ENCODE measurements around the gene ASPSCR1. TPM values are rescaled to one million over a fixed set of nuclear protein-coding genes. Genes with fewer than 3 reads are reported as not detected.

The ASPSCR1 gene
- total and polyA plus RNA-seq, 2 of the 8 experiments (the other 6 are each of a cell fraction or from before 2014, with no cell fraction given): 33.3 to 43.7 TPM

GRCh38 chr17:82053130-82053529, 75.7 kb downstream of the ASPSCR1 start (continued):
- no peak for TF ChIP-seq MAFK (IDR thresholded peaks at IDR 0.05; ENCODE audit: low read depth, low read length)
- no peak for TF ChIP-seq NRF1 (IDR thresholded peaks at IDR 0.05; ENCODE audit: low read depth, low read length)
